ENCODE measurements around the gene A1BG.
"Not testable (repeated sequence)": the region's sequence is repeated elsewhere in the genome, so short reads cannot be mapped to it uniquely, and the experiment has no call there.

A1BG gene

DNA sequence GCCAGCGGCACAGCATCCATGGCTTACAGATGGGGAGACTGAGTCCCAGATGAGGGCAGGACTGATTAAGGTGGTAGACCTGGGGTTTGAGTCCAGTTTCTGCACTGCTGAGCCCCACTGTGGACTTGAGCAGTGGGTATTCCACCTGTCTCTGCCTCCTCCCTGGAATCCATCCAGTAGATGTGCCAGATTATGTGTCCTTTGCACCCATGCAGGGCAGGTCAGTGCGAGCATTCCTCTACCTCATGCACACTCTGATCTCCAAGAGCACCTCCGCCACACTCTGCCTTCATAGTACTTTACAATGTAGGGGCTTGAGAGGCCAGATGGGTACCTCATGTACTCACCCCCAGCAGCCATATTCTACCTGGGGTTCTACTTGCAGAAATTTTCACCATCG is 16.5 kb downstream of the A1BG start:
- FAIRE-seq (no peak), DNase-seq (ENCODE audit: low spot score) (no peak)

DNA sequence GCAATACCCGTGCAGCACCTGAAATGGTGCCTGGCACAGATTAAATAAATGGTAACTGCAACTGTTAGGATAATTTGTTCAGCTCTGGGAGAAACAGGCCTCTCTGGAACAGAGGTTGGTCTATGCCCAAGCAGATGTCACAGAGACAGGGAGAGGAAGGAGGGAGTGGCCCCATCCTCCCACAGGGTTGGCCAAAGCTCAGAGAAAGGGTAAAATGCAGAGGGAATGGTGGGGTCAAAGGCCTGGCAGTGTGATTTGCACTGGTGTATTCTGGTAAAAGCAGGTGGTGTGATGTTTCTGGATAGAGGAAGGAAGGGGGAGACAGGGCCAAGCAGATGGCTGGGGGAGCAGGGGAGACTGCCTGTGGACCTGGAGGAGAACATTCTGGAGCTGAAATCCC is 17.1 kb downstream of the A1BG start:
- DNase-seq (ENCODE audit: low spot score) (no peak), FAIRE-seq (no peak)

DNA sequence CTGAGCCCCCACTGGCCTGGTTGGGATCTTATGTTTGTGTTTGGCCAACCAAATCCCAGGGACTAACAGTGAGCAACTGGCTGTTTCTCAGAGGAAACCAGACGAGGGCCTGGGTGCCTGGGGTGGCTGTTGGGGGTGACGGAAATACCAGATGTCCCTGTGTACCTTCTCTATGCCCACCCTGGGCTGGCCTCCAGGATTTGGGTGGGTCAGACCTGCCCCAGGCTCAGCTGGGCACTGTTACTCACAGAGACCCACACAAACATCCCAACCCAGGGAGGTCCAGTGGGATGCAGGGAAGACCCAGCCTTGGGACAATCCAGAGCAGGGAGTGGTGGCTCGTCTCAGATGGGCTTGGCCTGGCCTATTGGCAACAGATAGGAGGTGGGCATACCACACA is 17.7 kb downstream of the A1BG start:
- DNase-seq (ENCODE audit: low spot score) = no peak
- FAIRE-seq = no peak

DNA sequence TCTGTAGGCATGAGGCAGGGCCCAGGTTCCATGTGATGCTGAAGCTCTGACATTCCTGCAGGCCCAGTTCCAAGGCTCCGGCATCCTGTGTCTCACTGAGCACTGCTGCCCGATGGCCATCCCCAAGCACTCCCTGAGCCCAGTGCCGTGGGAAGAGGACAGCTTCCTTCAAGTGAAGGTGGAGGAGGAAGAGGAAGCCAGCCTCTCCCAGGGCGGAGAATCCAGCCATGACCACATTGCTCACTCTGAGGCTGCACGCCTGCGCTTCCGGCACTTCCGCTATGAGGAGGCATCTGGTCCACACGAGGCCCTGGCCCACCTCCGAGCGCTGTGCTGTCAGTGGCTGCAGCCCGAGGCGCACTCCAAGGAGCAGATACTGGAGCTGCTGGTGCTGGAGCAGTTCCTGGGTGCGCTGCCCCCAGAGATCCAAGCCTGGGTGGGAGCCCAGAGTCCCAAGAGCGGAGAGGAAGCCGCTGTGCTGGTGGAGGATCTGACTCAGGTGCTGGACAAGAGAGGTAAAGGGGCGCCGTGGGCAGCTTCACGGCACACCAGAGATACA is 18.5 kb downstream of the A1BG start:
- DNase-seq (ENCODE audit: low spot score) = no peak
- no peak for FAIRE-seq

DNA sequence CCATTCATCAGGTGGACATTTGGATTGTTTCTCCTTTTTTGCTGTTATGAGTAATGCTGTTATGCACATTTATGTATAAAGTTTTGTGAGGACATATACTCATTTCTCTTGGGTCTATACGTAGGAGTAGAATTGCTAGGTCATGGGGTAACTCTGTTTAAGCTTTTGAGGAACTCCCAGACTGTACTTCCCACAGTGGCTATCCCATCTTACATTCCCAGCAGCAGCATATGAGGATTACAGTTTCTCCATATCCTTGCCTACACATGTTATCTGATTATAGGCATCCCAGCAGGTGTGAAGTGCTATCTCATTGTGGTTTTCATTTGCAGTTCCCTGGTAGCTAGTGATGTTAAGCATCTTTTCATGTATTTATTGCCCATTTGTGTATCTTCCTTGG is 20.6 kb downstream of the A1BG start:
- DNase-seq (ENCODE audit: low spot score) (no peak), FAIRE-seq (no peak)

DNA sequence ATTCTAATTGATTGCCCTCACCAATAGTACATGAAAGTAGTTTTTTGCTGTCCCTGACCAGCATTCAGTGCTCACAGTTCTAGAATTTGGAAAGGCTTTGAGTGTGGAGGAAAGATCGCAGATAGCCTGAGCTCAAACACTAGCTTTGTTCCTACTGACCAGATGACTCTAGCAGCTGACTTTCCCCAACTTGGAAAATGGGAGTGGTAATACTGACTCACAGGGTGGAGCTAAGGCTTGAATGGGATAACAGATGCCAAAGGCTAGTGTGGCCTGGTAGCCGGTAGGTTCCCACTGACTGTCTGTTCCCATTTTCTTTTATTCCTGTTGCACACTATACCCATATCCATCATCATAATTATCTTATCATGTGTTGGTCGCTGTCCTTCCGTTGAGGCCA is 22.8 kb downstream of the A1BG start:
- no peak for DNase-seq (ENCODE audit: low spot score)
- no peak for FAIRE-seq

DNA sequence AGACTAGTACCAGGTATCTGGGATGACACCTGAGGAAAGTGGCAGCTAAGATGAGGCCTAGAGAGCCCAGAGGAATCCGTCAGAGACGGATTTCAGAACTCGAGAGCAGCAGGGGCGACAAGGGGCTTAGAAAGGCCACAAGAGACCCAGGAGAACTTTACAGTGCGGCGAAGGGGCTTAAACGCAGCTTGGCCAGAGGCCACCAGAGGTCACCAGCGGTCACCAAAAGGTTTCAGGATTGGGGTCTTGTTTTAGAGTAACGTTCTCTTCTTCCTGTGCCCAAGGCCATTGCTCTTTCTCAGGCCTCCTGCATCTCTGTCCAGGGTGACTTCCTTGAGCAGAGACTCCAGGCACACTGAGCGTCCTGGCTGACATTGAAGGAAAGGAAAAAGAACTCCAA is 24.3 kb downstream of the A1BG start:
- DNase-seq (ENCODE audit: low spot score) = no peak
- FAIRE-seq = no peak

DNA sequence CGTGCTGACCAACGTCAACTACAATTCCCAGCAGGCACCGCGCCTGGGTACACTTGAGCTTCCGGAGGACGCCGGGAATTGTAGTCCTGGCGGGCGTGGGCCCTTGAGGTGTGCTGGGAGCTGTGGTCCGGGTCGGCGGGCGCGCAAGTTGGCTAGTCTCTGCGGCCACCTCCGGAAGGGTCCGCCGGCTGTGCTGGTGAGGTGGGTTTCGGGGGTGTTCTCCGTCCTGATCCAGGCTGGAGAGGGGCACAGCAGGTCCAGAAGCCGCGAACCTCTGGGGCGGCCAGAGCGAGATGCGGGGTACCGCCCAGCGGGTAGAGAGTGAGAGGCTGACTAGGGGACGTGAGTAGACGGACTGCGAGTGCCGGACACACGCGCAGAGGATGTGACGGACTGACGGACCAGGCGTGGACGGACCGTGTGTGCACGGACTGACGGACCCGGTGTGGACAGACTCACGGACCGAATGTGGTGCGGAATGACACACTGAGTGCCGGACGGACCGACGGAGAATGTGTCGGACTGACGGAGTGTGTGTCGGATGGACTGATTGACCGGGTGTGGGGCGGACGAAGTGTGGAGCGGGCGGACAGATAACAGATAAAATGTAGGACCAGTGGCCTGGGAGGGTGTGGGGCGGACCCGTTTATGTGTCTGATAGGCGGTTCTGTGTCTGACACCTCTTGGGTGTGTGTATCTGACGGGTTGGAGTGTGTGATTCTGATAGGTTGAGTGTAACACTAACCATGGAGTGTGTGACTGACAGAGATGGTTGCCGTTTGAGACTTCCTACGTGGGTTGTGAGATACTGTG is 26.2 kb downstream of the A1BG start, which contains the start of gene ZSCAN22:
Gene ZSCAN22, plus strand, starts transcription at position 81 of the 813 bp plus-strand sequence. CDS start 7,809 bp downstream, outside the sequence.
- DNase-seq (ENCODE audit: low spot score) (peak; percentile 87), FAIRE-seq (no peak)

DNA sequence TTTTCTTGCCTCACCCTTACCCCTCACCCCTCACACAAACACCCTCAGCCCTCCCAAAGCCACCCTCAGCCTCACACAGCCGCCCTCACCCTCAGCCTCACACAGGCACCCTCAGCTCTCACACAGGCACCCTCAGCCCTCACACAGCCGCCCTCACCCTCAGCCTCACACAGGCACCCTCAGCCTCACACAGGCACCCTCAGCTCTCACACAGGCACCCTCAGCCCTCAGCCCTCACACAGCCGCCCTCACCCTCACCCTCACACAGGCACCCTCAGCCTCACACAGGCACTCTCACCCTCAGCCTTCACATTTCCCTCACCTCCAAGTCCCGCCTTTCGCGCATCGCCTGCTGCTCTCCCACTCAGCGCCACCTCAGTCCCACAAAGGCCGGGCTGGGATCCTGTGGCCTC is 26.8 kb downstream of the A1BG start:
- DNase-seq (ENCODE audit: low spot score) (no peak), FAIRE-seq (no peak)

DNA sequence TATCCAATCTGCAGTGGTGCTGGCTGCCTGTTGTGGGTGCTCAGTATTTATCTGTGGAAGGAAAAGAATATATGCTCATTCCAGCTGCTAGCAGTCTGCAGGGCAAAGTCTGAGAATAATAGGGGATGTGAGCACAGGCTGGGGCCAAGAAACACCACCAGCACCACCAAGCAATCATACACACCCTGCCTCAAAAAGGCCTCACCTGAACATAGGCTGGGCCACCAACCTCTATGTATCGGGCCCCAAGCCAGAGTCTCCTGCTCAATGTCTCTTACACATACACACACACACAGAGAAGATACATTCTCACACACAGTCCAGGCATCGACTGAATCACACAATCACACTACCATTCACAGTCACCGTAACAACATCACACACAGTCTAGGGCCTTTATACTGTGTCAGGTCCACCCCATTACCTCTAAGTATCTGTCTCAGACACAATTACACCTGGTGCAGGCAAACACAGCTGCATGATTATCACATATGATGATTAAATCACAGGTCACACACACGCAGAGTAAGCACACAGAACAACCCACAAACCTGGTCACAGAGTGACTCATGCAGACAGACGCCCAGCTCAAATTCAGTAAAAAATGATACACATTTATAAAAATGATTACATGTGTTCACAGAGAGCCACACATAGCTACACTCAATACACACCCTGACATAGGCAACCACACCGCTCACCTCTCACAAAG is 27.8 kb downstream of the A1BG start:
- DNase-seq (ENCODE audit: low spot score) = no peak
- FAIRE-seq = no peak

DNA sequence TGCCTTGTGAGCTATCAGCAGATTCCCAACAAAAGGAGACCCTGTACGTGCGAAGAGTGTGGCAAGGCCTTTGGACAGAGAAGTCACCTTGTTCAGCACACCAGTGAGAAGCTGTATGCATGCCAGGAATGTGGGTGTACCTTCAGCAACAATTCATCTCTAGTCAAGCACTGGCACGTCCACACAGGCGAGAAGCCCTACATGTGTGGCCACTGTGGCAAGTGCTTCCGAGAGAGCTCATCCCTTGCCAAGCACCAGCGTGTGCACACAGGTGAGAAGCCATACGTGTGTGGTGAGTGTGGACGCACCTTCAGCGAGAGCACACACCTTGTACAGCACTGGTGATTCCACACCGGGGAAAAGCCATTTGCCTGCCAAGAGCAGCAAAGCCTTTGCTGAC is 34.1 kb downstream of the A1BG start:
- DNase-seq (ENCODE audit: low spot score) = no peak

DNA sequence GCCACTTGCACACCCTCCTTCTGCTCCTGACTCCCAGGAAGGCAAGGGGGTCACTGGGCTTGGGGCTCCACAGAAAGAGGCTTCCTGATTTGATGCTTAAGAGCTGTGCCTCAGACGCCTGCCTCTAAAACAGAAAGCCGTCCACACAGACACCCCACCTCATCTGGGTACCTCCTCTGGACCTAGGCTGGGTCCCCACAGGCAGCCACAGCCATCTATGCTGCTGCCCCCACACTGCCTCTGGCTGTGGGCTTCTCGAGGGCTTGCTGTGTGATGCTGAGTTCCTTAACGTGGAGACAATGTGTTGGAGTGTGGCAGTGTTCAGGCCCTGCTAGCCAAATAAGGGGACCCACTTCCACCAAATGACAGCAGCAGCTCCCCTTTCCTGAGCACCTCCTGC is 35.0 kb downstream of the A1BG start:
- DNase-seq (ENCODE audit: low spot score) (no peak), FAIRE-seq (no peak)

More for the DNA sequence above, 34.1 kb downstream of the A1BG start:
- no peak for FAIRE-seq

DNA sequence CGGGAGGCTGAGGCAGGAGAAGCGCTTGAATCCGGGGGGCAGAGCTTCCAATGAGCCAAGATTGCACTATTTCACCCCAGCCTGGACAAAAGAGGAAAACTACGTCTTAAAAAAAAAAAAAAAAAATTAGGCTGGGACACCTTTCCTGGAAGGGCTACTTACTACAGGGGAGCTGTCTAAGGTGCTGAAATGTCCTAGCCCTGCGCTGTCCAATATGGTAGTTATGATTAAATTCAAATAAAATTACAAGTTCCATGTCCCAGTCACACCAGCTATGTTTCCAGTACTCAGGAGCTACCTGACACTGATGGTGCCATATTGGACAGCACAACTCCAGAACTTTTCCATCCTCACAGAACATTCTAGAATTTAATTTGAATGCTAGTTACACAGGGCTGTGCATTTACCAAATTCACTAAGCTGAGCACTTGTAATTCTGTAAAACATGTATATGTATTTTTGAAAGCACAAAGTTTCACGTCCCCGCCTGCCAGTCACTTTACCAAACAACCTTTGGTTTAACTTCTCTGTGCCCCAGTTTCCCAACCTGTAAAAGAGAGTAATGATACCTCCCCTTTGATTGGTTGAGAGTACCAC is 35.7 kb downstream of the A1BG start:
- FAIRE-seq = no peak

DNA sequence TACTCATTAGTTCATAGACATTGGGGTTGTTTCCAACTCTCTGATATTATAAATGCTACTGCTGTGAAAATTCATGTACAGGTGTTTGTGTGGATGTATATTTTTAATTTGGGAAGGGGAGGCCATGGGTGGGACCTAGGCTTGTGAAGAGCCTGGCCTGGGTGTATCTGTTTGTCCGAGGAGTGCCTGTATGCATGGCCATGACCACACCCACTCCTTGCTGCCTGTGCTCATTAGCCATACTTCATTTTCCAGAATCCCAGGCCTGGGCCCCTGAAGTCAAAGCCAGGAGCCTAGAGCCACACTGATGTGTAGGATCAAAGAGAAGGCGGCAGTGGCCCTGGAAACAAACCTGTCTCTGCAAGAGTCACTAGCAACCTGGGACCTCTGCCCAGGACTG is 37.7 kb downstream of the A1BG start:
- DNase-seq (ENCODE audit: low spot score) (no peak), FAIRE-seq (no peak)

More for the DNA sequence above, 35.7 kb downstream of the A1BG start:
- DNase-seq (ENCODE audit: low spot score) = no peak

DNA sequence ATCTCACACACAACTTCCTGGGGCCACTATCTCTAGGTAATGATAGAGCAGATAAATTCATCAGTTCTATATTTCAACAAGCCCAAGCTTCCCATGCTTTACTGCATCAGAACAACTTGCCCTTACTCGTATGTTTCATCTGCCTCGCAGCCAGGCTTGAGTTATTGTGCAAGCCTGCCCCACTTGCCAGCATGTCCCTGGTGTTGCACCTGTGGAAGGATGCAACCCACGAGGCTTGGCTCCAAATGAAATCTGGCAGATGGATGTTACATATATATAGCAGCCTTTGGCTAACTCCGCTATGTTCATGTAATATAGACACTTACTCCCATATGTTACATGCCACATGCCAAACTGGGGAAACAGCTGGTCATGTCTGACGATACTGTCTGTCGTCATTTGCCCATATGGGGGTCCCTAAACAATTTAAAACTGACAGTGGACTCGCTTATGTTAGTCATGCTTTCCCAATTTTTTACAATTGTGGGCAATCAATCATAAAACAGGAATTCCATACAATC is 41.9 kb downstream of the A1BG start:
- DNase-seq (ENCODE audit: low spot score) (no peak), FAIRE-seq (no peak)

DNA sequence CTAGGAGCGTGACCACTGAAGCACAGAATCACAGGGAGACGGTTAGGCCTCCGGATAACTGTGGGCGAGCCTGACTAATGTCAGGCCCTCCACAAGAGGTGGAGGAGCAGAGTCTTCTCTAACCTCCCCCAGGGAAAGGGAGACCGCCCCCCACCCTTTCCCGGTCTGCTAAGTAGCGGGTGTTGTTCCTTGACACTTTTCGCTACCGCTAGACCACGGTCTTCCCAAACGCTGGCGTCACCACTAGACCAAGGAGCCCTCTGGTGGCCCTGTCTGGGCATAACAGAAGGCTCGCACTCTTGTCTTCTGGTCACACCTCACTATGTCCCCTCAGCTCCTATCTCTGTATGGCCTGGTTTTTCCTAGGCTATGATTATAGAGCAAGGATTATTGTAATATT is 42.6 kb downstream of the A1BG start:
- not testable (repeated sequence) for DNase-seq (ENCODE audit: low spot score); FAIRE-seq

DNA sequence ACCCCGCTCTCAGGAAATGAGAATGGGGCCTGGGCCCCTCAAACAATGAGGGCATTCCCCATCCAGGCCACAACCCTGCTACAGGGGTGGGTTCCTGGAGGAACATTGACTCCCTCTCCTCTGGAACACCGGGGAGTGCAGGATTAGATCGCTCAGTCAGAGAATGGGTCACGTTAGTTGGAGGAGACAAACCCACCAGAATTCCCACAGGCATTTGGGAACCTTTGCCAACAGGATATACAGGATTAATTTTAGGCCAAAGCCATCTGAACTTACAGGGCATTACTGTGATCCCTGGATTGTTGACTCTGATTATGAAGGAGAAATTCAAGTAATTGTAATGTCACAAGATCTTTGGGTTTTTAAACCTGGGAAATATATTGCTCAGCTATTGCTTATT is 45.6 kb downstream of the A1BG start:
- FAIRE-seq (no peak), DNase-seq (ENCODE audit: low spot score) (no peak)

DNA sequence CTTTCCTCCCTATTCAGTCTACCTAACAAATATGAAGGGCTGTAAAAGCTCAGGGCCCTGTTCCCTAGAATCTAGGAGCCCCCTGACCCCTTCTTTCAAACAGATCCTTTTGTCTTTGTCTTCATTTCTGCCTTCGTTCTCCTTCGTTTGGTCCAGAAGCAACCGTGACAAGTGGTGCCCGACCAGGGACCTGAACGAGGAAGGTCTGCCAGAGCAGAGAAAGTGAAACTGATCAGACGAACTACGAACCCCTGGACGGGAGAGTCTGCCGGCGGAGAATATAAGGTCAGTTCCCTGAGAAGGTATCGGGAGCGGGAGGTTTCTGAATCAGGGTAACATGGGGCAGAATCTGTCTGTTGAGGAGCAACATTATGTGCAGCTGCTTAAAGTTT is 47.4 kb downstream of the A1BG start:
- DNase-seq (ENCODE audit: low spot score) = no peak
- no peak for FAIRE-seq

DNA sequence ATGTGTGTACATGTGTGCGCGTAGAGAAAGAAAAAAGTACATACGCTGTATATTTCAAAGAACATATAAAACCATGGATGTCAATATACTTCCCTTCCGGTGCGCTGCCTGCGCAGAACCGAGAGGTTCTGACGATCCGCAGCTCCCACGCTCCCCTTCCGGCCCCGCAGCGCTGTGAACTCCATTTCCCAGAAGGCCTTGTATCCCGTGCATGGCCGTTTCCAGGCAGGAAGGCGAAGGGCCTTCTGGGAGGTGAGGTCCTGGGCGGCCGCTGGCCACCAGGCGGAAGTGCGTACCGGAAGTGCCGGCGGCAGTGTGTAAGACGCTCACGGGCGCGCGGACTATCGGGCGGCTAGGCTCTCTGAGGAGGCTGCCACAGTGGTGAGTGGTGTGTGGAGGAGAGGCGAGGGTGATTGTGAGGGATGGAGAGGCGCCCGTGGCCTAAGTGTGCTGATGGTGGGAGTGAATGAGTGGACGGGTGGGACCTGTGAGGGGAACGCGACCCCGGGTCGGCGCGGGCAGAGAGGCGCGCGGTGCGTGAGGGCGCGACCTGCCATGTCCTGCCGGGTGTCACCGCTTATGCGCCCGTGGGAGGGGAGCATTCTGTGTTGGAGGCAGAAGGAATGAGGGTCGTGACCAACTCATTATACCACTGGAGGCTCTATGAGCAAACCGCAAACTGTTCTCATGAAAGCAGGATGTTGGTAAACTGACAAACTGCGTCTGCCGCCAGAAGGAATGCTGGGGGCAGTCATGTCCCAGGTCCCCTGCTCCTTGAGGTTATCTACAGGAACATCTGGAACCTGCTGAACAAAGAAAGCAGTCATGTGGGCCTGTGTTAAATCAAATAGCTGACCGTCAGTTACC is 48.0 kb downstream of the A1BG start, which contains the start of gene ERVK3-1:
Gene ERVK3-1, plus strand, starts transcription at position 313 of the 867 bp plus-strand sequence. CDS start 6,792 bp downstream, outside the sequence.
- peak; percentile 67 for FAIRE-seq
- peak; percentile 86 for DNase-seq (ENCODE audit: low spot score)

DNA sequence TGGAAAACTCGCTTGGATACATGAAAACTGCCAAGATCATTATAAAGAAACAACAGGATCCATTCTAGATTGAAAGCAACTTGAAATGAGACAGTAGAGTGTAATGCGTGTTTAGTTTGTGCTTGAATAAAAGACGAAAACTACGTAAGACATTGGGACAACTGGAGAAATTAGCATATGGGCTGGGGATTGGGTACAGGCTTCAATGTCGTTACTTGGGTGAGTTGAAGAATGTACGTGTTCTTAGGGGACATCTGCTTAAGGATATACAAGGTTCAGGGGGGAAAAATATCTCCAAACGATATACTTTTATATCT is 48.6 kb downstream of the A1BG start:
- FAIRE-seq (no peak), DNase-seq (ENCODE audit: low spot score) (no peak)

DNA sequence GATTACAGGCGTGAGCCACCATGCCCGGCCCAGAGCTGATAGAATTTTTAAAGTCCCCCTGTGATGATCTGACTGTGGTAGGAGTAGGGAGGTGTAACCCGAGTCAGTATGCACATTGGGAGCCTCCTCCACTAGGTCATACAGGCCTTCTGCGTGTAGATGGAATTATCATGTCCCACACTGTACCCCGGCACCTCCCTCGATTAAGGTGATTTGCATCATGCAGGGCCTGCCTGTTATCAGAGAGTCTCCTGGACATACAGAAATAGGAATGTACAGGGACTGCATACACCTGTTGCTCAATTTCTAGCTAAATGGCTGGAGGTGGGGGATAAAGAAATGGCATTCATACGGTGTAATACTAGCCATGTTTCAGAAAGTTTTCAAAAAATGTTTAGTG is 49.0 kb downstream of the A1BG start:
- no peak for DNase-seq (ENCODE audit: low spot score)
- FAIRE-seq = no peak
